Measurements from ENCODE around the gene ZG16B.

GRCh38 chr16:2874912-2875362 lies 44.8 kb downstream of the ZG16B start:
- no peak for TF ChIP-seq ARNT (IDR thresholded peaks at IDR 0.05)
- no peak for TF ChIP-seq TARDBP (IDR thresholded peaks at IDR 0.05)
- TF ChIP-seq BHLHE40 (IDR thresholded peaks at IDR 0.05; ENCODE audit: borderline replicate concordance): no peak
- TF ChIP-seq SP1 (IDR thresholded peaks at IDR 0.05): no peak
- TF ChIP-seq NFRKB (IDR thresholded peaks at IDR 0.05): no peak
- no peak for TF ChIP-seq FOXA1 (IDR thresholded peaks at IDR 0.05)

Data from HEK293T (cell line).